GM20000 (cell line): ENCODE measurements around the gene CD99.
"Not testable (repeated sequence)": the region's sequence is repeated elsewhere in the genome, so short reads cannot be mapped to it uniquely, and the experiment has no call there.

ENCODE experiments used
- DNase-seq: peaks from one replicate; pipeline ENCODE4 v3.0.0; 2012; ENCODE audit warnings: low spot score
- CTCF ChIP-seq: IDR thresholded peaks from 2 replicates; pipeline ENCODE4 v1.5.1; 2012; ENCODE audit warnings: mild to moderate bottlenecking, control low read depth; ENCODE audit errors: extremely low read depth, missing control alignments

CD99 gene

GRCh38 chrX:2774057-2774456 is 83.0 kb downstream of the CD99 start:
- no peak for DNase-seq
- no peak for TF ChIP-seq CTCF

GRCh38 chrX:2774776-2775175 is 83.7 kb downstream of the CD99 start:
- DNase-seq = no peak
- TF ChIP-seq CTCF = no peak

- DNase-seq = not testable (repeated sequence)
These were observed 89.6 kb downstream of the CD99 start for GRCh38 chrX:2780472-2781225.

- DNase-seq = no peak
- no peak for TF ChIP-seq CTCF
These were observed 90.1 kb downstream of the CD99 start for GRCh38 chrX:2781226-2781571.

GRCh38 chrX:2781698-2782097 is 90.6 kb downstream of the CD99 start:
- no peak for DNase-seq
- no peak for TF ChIP-seq CTCF

- no peak for TF ChIP-seq CTCF
- no peak for DNase-seq
These were observed 91.1 kb downstream of the CD99 start for GRCh38 chrX:2782171-2782570.

- no peak for DNase-seq
- TF ChIP-seq CTCF = no peak
These were observed 91.7 kb downstream of the CD99 start for GRCh38 chrX:2782778-2783177.

GRCh38 chrX:2784026-2784425 is 92.9 kb downstream of the CD99 start:
- DNase-seq = no peak
- no peak for TF ChIP-seq CTCF
